ENCODE results near the gene OVOL1.
"Not testable (repeated sequence)": the region's sequence is repeated elsewhere in the genome, so short reads cannot be mapped to it uniquely, and the experiment has no call there.

OVOL1 gene

DNA sequence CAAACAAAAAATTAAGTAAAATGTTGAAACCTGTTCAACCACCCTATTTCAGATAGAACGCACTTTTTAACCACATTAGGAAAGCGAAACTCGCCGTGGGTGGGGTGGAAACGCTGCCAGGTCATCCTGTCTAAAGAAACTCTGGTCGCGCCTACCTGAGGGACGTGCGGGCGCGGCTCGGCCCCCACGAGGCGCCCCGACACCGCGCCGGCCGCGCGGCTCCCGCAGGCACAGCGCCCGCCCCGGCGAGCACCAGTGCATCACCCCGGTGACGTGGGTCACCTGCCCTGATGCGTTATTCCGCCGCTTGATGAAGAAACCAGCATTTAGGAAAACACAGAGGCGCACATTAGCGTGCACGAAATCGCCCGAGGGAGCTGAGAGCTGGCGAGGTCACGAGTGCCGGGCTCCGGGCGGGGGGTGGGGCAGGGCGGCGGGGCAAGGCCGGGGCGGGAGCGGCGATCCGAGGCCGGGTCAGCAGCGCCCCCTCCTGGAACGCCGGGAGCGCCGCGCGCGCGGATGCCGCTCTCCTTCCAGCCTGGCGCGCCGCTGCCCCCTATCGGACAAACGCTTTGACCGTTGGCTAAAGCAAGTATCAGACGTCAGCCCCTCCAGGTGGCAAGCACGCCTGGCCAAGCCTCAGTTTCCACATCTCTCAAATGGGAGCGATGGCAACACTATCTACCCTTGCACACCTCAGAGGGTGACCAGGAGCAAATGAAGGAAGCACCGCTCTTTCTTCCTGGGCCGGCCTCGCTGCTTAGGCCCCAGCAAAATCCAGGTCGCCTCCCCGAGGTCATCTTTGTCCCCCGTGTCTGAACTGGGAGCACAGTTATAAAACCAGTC is 31.2 kb downstream of the OVOL1 start:
- peak; percentile 83 for DNase-seq

DNA sequence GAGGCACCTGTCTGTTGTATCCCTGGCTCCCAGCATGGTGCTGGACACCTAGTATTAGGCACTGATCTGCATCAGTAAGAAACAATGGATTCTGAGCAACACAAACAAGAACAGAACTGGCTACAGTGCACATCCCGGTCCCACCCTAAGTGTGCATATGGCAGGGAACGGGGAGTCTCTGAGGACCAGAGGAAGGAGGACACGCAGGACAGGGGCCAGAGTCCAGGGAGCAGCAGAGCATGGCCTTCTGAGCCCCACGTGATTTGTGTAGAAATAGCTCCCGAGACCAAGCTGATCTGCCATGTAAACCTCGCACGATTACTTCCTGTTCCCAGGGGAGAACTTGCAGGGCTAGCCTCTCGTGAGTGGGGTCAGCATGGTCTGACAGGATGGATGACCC is 34.2 kb downstream of the OVOL1 start:
- DNase-seq: no peak

DNA sequence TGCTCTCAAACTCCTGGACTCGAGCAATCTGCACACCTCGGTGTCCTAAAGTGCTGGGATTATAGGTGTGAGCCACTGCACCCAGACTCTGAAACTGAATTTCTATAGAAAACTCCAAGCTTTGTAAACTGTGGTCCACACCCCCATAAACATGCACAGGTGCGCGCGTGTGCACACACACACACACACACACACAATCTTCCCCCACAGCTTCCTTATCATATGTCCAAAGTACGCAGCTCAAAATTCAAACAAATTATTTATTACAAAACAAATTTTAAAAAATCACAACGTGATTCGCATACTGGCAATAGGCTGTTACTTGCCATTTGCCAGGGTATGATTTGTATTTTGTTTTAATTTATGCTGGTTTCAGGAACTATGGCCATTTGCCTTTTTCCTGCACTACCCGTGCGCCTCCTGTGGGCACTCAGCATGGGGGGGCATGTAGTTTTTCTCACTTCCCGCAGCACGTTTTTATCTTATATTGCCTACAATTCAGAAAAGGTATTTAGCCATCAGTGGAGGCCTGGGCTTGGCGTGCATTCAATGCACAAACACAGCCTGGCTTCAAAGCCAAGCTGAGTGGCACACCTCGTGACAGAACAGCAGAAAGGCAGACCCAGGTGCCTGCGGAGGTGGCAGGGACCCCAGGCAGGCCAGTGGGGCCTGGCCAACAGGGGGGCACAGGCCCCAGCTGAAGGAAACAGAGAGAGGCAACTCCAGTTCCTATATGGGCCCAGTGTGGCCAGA is 36.1 kb downstream of the OVOL1 start:
- DNase-seq: no peak

DNA sequence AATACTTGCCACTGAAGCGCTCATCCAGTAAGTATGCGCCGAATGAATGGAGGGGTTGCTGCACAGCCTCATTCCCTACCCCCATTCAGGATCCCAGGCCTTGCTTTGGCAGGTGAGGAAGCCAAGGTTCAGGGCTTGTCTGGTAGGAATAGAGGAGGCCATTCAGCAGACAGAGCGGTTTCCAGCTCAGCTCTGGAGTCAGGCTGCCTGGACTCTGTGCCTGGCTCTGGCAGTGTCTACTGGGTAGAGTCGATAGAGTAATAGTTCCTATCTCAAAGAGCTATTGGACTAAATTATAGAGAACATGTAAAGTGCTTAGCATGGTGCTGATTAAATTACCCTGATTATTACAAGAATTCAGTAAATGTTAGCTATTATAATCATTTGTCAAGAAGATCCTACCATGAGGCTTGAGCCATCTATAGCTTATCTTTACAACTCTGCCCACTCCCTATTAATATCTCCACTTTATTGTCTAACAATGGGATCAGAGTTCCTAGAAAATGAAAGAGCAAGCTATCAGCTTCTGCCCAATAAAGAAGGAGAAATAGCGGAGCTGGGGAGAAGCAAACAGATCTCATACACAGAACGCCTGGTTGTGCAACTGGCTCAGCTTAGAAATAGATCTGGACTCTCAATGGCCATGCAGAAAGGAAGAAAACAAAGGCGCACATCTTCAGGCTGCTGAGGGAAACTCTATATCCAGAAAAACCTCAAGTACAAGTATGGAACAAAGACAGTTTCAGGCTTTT is 40.3 kb downstream of the OVOL1 start:
- DNase-seq: no peak

DNA sequence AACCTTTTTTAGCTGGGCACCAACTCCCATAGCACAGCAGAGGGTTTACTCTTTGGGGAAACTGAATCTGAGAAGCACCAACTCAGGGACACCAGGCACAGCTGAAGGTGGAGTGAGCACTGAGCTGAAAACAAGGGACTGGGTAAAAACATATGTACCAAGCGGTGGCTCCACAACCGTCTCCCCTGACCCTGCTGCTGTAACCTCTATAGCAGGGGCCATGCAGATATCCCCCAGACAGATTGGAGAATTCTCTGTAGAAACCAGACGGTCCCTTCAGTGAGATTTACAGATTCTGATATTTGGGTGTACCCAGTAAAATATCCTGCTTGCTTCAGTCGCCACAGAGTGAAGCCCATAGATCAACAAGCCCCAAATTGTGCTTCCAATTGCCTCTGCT is 42.6 kb downstream of the OVOL1 start:
- DNase-seq: no peak

DNA sequence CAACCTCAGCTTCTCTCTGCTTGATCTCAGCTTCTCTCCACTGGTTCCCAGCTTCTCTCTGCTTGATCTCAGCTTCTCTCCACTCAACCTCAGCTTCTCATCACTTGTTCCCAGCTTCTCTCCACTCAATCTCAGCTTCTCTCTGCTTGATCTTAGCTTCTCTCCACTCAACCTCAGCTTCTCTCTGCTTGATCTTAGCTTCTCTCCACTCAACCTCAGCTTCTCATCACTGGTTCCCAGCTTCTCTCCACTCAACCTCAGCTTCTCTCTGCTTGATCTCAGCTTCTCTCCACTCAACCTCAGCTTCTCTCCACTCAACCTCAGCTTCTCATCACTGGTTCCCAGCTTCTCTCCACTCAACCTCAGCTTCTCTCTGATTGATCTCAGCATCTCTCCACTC is 45.4 kb downstream of the OVOL1 start:
- DNase-seq: not testable (repeated sequence)

DNA sequence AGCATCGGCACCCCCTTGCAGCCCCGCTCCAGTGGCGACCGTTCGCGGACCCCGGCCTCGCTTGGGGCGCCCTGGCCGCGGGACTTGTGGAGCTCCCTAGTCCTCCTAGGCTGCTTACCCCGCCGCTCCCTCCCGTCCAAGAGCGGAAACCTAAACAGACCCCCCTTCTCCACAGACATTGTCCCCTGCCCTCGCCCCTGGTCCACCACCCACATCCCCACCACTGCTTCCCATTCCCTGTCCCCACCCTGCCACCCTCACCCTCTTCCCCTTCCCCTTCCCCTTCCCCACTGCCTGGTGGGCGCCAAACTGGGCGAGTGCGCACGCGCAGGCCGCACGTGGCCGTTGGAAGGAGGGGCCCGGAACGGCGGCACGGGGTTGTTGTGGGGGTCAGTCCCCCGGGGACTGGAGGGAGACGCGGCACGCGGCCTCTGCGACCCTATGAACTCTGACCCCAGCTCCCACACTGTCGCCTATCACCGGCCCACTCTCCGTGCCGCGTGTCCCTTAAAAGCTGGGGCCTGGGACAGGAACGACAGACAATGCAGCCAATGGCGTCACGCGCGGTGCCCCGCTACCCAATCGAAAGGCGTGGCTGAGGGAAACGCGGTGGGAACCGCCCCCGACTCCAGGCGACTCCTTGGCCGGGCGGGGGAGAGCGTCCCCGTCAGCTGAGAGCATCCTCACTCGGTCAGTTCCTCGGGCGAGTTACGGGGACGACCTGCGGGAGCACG is 46.6 kb downstream of the OVOL1 start, which contains the start of gene SNX32:
TSS of gene SNX32 (plus strand) at position 667 of the 734 bp plus-strand sequence. CDS start 103 bp downstream, outside the sequence.
- peak; percentile 54 for DNase-seq

DNA sequence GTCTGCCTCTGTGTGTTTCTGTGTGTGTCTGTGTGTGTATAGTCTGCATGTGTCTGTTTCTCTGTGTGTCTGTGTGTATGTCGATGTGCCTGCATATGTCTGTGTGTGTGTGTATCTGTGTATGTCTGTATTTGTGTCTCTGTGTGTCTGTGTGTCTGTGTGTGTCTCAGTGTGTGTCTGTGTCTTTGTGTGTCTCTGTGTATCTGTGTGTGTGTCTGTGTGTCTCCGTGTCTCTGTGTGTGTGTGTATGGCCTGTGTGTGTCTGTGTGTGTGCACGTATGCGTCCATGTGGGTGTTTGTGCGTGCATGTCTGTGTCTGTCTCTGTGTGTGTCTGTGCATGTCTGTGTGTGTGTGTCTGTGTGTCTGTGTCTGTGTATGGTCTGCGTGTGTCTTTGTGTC is 47.3 kb downstream of the OVOL1 start:
- no peak for DNase-seq

DNA sequence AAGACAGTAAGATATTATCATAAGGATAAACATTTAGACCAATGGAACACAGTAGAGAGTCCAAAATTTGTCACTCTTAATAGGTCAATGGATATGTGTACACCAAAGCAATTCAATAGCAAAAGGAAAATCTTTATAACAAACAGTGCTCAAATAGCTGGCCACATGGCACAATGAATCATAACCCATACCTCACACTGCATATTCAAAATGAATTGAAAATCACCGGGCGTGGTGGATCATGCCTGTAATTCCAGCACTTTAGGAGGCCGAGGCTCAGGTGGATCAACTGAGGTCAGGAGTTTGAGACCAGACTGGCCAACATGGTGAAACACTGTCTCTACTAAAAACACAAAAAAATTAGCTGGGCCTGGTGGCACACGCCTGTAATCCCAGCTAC is 55.3 kb downstream of the OVOL1 start:
- no peak for DNase-seq

DNA sequence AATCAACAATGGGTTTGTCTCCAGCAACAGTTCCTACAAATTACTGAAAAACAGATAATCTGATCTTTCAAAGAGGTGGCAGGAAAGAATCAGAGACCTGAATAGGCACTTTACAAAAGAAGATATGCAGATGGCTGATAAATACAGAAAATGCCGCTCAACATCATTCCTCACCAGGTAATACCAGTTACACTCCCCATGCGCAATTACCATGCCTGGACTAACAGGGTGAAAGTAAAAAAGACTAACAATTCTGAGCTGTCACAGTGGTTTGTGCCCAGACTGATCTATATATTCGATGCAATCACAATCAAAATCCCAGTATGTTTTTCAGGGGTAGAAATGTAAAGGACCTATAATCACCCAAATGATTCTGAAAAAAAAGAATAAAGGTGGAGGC is 56.9 kb downstream of the OVOL1 start:
- DNase-seq: no peak

DNA sequence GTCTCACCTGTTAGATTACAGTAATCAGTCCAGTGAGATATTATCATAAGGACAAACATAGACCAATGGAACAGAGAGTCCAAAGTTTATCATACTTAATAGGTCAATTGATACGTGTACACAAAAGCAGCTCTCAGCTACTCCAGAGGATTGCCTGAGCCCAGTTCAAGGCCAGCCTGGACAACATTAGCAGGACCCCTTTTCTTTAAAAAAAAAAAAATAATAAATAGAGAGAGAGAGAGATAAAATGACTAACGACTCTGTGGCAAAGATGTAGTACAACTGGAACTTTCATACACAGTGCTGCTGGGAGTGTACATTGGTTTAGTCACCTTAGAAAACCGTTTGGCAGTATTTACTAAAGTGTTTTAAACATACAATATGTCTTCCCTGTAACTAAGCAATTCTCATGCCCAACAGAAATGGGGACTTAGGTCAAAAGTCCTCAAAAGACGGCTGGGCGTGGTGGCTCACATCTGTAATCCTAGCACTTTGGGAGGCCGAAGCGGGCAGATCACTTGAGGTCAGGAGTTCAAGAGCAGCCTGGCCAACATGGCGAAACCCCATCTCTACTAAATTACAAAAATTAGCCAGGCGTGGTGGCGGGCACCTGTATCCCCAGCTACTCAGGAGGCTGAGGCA is 57.5 kb downstream of the OVOL1 start:
- no peak for DNase-seq

Data from NCI-H774 (cell line).